Activated CD8-positive, alpha-beta memory T cell treated with anti-CD3 and anti-CD28 coated beads, Interleukin-2, amount 50 U/mL, for 4 hours (primary cell): ENCODE data around the gene ENTPD6.
"Not testable (repeated sequence)": the region's sequence is repeated elsewhere in the genome, so short reads cannot be mapped to it uniquely, and the experiment has no call there.

ENCODE experiments used
- DNase-seq: peaks from one replicate; pipeline ENCODE4 v3.0.0-alpha.2; 2020

Gene ENTPD6

GRCh38 chr20:25258828-25259227 is 63.3 kb downstream of the ENTPD6 start:
- no peak for DNase-seq

DNA sequence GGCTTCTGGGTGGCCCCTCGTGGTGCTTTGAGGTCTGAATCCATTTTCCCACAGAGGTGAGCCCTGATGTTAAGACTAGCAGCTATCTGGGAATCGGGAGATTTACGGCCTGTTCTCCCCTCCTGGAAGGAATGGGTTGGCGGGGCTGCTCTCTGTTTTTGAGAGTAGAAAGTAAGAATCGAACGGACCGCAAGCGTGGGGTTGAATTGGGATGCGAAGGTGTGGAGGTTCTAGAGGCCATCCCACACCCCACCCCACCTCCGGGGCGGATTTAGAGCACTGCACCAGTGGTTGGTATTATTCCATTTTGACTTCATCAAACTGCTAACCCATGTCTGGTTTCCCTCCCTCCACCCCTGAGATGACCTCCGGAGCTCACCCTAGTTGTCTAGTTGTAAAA is 63.8 kb downstream of the ENTPD6 start:
- DNase-seq: no peak

- DNase-seq: peak; percentile 62
Measured at GRCh38 chr20:25259788-25260254, 64.3 kb downstream of the ENTPD6 start.

- not testable (repeated sequence) for DNase-seq
Measured at GRCh38 chr20:25260770-25261437, 65.4 kb downstream of the ENTPD6 start.

DNA sequence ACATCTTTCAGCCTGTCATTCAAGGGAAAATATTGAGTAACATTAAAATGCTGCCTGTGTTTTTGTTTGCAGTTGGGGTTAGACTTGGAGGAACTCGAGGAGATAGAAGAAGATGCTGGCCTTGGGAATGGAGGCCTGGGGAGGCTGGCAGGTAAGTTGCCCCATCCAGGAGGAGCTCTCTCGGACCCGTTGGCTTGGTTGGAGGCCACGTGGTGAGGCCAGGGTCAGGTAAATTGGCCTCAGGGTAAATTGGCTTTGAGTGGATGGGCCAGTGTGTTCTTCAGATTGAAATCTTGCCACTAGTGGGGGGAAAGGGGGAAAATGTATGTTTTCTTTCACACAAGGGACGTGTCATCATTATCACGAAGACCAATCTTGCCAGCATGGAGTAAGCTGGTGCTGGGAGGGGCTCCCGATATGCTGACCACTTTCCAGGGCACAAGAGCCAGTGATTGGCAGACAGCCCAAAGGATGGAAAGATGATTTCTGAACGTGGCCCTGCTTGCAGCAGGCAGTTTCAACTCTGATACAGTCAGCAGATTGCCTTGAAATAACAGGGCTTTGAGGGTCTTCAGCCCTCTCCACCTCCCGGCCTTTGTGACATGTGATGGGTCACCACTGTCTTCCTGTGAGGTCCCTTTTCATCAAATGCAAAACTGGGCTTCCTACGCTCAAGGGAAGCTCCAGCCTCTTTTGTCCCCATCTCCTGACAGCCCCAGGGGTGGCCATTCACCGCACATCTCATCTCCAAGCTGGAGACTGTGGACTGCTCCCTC is 73.7 kb downstream of the ENTPD6 start:
- DNase-seq: peak; percentile 5

DNA sequence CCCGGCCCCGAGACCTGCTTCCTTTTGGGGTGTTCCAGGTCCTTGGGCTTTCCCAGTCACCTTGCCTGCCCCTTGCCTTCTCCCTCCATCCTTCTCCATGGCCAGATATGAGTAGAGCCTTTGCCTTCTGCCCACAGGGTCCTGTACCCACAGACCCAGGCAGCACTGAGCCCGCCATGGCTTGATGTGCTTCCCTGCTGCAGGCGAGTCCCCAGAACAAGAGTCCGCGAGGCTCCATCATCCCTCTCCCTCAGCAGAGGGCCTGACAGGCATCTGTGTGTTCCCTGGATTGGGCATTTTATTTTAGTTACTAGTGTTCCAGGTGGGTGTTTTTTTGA is 74.3 kb downstream of the ENTPD6 start:
- DNase-seq: peak; percentile 7

DNA sequence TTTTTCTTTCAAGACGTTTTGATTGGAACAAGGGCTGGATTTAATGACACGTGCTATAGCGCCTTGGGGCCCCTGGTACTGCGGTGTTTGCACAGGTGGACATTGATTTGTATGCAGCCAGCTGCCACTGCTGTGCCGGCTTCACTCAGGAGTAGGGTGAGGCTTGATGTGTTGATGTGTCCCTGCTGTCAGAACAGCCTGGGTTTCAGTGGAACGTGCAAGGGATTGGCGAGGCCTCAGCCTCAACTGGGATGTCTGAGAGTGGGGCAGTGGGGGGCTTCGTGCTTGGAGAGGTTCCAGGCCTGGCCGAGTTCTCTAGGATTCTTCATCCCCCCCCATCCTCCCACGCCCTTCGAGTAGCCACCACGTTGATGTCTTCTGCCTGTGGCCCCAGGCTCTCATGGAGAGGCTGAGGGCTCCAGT is 75.3 kb downstream of the ENTPD6 start:
- DNase-seq: no peak

DNA sequence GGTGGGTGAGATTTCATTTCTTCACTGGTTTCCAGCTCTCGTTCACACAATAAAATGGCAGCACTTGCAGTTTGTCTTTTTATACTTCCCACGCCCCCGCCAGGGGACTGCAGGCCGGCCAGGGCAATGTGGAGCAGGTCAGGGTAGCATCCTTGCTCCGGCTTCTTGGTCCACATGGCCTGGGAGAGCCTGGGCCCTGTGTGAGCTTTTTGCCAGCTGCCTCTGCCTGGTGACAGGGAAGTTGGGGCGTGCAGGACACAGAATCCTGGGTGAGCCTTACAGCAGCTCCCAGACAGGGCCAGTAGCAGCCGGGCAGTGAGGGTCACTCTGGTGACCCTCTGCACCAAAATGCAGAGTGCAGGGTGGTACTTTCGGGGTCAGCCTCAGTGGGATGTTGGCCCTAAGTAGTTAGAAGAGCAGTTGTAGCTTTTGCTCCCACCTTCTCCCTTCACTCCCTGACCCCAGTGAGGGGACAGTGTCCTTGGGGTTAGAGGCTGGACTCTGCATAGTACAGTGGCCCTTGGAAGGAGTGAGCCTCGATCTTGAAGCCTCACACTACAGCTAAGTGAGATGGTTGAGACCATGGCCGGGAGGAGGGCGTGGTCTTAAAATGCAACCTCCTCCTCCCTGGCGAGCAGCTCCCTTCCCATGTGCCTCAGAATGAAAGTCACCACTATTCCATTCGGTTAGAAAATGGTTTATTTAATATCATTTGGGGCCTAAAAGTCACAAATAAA is 76.1 kb downstream of the ENTPD6 start:
- DNase-seq: no peak

DNA sequence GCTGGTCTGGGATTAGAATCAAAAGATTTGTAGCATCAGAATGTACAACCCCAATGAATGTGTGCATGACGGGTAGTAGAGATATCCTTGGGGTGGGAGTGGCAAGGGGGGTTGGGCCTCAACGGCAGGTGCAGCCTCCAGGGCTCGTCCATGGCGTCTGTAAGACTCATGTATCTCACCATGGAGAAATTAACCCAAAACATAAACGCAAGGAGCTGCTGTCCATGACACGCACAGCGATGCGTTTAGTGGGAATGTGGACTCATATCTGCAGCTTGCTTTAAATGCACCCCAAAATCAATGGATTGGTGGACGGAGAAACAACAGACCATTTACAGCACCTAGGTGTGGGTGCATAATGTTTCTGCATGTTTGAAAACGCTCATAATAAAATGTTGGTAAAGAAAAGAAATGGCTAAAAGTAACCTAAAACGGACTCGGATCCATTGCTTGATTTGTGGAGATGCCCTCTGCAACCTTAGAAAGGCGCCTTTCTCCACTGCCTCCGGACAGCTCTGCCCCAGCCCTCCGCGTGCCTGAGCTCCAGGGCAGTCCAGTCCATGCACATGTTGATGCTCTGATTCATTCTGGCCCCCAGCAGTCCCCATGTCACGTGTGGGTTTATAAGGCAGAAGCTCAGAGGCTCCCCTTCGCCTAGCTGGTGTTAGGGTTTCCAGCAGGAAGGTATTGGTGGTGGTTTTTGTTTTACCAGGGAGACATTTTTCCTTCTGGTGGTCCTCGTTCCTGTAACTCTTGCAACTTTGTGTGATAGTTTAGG is 76.9 kb downstream of the ENTPD6 start:
- peak; percentile 5 for DNase-seq

GRCh38 chr20:25273046-25273445 is 77.5 kb downstream of the ENTPD6 start:
- DNase-seq: peak; percentile 10

DNA sequence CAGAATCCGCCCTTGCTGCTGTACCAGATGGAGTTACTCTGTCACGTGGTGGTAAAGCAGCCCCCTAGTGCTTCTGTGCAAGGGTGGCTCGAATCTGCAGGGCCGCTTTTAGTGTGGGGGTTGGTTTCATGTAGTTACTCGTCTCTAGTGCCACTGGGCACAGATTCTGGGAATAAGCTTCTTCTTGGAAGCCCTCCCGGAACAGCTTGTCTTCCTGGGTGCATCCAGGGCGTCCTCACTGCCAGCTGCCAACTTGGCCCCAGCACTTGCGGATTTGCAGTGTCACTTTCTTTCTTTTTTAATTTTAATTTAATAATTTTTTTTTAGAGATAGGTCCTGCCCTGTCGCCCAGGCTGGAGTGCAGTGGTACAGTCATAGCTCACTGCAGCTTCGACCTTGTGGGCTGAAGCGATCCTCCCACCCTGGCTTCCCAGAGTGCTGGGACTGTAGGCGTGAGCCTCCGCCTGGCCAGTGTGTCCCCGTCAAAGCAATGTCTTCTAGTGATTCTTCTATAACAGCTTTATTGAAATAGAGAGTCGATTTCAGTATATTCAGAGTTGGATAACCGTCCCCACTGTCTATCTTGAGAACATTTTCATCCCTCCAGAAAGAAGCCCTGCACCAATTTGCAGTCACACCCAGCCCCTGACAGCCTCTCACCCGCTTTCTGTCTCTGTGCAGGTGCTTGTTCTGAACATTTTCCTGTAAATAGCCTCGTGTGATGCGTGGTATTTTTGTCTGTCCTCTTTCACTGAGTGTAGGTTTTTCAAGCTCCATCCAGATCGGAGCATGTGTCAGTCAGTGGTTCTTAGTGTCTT is 78.2 kb downstream of the ENTPD6 start:
- peak; percentile 3 for DNase-seq

DNA sequence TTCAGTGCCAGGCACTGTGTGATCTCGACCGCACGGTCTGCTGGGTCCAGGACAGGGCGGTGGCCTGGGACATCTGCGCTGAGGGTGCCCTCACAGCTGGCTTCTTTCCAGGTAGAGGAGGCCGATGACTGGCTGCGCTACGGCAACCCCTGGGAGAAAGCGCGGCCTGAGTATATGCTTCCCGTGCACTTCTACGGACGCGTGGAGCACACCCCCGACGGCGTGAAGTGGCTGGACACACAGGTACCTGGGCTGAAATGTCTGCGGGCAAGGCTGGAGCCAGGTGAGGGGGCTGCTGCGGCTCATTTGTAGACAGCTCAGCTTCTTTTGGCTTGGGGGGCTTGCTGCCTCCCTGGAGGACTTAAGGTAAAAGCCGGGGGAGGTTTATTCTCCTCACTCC is 79.0 kb downstream of the ENTPD6 start:
- DNase-seq: peak; percentile 5

GRCh38 chr20:25274891-25275812 is 79.6 kb downstream of the ENTPD6 start:
- DNase-seq: peak; percentile 12

GRCh38 chr20:25275813-25276532 is 80.5 kb downstream of the ENTPD6 start:
- peak; percentile 8 for DNase-seq
